ENCODE measurements around the gene SMIM21. TPM values are rescaled to one million over a fixed set of nuclear protein-coding genes. Genes with fewer than 3 reads are reported as not detected.

The SMIM21 gene
- total RNA-seq, 2 experiments from 2014 or later, result not detected

DNA sequence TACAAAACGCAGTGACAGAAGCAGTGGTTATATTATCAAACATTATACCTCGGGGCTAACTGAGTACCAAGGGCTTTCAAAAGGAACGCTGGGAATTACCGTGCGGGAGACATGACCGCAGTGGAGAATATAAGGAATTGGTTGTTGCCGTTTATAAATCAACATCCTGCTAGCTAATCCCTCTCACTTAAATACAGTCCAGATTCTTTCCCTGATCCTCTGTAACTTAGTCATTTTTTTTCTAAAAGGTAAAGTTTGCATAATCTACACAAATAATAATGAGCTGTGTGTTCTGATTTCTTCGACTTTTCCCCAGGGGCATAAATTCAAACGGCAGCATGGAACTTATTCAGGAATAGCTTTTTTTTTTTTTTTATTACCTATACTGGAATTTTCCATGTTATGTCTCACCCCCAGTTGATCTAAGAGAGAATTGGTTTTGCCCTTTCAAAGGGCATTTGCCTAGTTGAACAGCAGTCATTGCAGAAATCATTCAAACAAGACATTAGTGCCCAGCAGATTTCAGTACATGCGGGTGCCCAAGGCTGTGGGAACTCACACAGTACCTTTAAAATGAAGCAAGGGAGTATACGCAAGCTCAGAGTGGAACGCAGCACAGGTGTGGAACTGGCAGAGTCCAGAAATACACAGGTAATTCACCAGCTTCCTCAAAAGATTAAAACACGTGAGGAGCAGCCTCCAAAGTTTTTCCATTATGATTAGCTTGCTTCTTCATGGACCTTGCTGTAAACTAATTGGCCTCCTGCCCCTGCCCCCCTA, 63.9 kb downstream of the SMIM21 start:
- ChIA-PET POLR2A (no interaction called here), CTCF (no interaction called here)
- no peaks in the 10 kb centered on the region for H3K36me3 ChIP-seq (ENCODE audit: insufficient read depth, low read length)
- Mint-ChIP-seq H3K4me1 (ENCODE audit: low read depth) (no peaks in the 10 kb centered on the region), H3K36me3 (ENCODE audit: low read depth) (no peaks in the 10 kb centered on the region), H3K4me3 (no peak overlapping the region), H3K27me3 (peaks cover 8% of the 10 kb centered on the region), H3K27ac (no peak overlapping the region), H3K9me3 (no peaks in the 10 kb centered on the region)
- no peaks in the 10 kb centered on the region for H3K9me3 ChIP-seq (ENCODE audit: control insufficient read depth in 1 of 2, insufficient read depth in 1 of 2, low read length in 2 of 2)
- H3K27me3 ChIP-seq (ENCODE audit: control insufficient read depth in 1 of 2, insufficient read depth in 2 of 2, low read length in 2 of 2), result peaks cover 0 to 4% of the 10 kb centered on the region in 2 experiments
- ATAC-seq (ENCODE audit: poor library complexity) (no peak), DNase-seq (no peak)
- TF ChIP-seq, protein P1, sequence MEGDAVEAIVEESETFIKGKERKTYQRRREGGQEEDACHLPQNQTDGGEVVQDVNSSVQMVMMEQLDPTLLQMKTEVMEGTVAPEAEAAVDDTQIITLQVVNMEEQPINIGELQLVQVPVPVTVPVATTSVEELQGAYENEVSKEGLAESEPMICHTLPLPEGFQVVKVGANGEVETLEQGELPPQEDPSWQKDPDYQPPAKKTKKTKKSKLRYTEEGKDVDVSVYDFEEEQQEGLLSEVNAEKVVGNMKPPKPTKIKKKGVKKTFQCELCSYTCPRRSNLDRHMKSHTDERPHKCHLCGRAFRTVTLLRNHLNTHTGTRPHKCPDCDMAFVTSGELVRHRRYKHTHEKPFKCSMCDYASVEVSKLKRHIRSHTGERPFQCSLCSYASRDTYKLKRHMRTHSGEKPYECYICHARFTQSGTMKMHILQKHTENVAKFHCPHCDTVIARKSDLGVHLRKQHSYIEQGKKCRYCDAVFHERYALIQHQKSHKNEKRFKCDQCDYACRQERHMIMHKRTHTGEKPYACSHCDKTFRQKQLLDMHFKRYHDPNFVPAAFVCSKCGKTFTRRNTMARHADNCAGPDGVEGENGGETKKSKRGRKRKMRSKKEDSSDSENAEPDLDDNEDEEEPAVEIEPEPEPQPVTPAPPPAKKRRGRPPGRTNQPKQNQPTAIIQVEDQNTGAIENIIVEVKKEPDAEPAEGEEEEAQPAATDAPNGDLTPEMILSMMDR (IDR thresholded peaks at IDR 0.05), result no peak
- intact Hi-C loops (cut with DNase I, micrococcal nuclease), result loop anchor here (10.0 kb wide), 2 partner anchors 469 to 739 kb away; no protein-coding TSS in a partner anchor
- no peak overlapping the region for H3K4me3 ChIP-seq (ENCODE audit: low read length)
- H3K27ac ChIP-seq (ENCODE audit: low read depth in 1 of 2, low read length in 2 of 2), result no peak overlapping the region
- no peaks in the 10 kb centered on the region for H3K4me1 ChIP-seq (ENCODE audit: insufficient read depth, low read length)

DNA sequence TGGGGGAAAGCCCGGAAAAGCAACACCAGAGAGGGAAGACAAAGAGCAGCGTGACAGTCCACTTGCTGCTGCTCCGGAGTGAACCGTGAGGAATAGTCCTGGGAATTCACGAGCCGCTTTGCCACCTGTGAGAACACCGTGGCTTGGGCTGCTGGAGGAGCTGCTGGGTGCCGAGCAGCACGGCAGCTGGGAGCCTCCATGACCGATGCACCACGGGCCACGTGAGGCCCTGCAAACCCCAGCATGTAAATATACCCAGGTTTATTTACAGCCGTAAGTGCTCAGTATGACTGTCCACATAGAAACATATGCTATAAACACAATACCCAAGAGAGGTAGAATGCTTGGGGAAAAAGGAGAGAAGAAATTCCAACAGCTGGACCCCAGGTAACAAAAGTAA, 65.1 kb downstream of the SMIM21 start:
- Mint-ChIP-seq H3K36me3 (ENCODE audit: low read depth) (no peaks in the 10 kb centered on the region), H3K9me3 (peaks cover 2% of the 10 kb centered on the region), H3K4me1 (ENCODE audit: low read depth) (no peaks in the 10 kb centered on the region), H3K27me3 (peaks cover 8% of the 10 kb centered on the region), H3K27ac (no peak overlapping the region), H3K4me3 (no peak overlapping the region)
- POLR2A ChIA-PET, result no interaction called here
- Histone ChIP-seq H3K4me3 (ENCODE audit: low read length) (no peak overlapping the region), H3K27ac (ENCODE audit: low read depth in 1 of 2, low read length in 2 of 2) (no peak overlapping the region), H3K36me3 (ENCODE audit: insufficient read depth, low read length) (no peaks in the 10 kb centered on the region), H3K4me1 (ENCODE audit: insufficient read depth, low read length) (no peaks in the 10 kb centered on the region), H3K27me3 (ENCODE audit: control insufficient read depth in 1 of 2, insufficient read depth in 2 of 2, low read length in 2 of 2) (peaks cover 0 to 4% of the 10 kb centered on the region in 2 experiments), H3K9me3 (ENCODE audit: control insufficient read depth in 1 of 2, insufficient read depth in 1 of 2, low read length in 2 of 2) (no peaks in the 10 kb centered on the region)
- TF ChIP-seq, protein P1 (IDR thresholded peaks at IDR 0.05), result no peak
- intact Hi-C loops (cut with DNase I, micrococcal nuclease), result loop anchor here (10.0 kb wide), 2 partner anchors 468 to 738 kb away; no protein-coding TSS in a partner anchor
- no peak for DNase-seq
- no peak for ATAC-seq (ENCODE audit: poor library complexity)
- CTCF ChIA-PET, result no interaction called here

DNA sequence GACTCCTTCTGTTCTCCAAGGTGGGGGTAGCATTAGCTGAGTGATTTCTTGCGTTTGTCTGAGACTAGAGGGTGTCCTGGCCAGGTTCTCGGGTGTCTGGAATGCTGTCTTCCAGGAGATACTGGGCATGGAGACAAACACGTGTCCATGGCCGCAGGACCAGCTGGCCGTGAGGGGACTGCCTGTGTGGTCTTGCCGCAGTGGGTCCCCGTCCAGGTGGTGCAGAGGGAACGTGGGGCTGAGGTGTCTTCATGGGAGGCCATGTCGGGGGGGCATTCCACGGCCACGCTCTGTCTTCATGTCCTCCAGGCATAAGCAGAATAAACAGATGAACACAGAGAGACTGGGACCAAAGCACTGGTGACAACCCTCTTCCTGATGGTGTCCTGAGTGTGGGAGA, 66.6 kb downstream of the SMIM21 start:
- POLR2A ChIA-PET, result no interaction called here
- TF ChIP-seq, protein P1 (IDR thresholded peaks at IDR 0.05), result no peak
- no peak for ATAC-seq (ENCODE audit: poor library complexity)

More for the DNA sequence above, 66.6 kb downstream of the SMIM21 start:
- intact Hi-C loops (cut with DNase I, micrococcal nuclease), result loop anchor here (10.0 kb wide), 2 partner anchors 466 to 736 kb away; no protein-coding TSS in a partner anchor
- Mint-ChIP-seq H3K4me3 (no peak overlapping the region), H3K9me3 (peaks cover 5% of the 10 kb centered on the region), H3K27ac (no peak overlapping the region), H3K4me1 (ENCODE audit: low read depth) (no peaks in the 10 kb centered on the region), H3K36me3 (ENCODE audit: low read depth) (no peaks in the 10 kb centered on the region), H3K27me3 (peaks cover 8% of the 10 kb centered on the region)
- no peak overlapping the region for H3K4me3 ChIP-seq (ENCODE audit: low read length)
- H3K4me1 ChIP-seq (ENCODE audit: insufficient read depth, low read length), result no peaks in the 10 kb centered on the region
- CTCF ChIA-PET, result no interaction called here
- DNase-seq, result no peak
- no peaks in the 10 kb centered on the region for H3K9me3 ChIP-seq (ENCODE audit: control insufficient read depth in 1 of 2, insufficient read depth in 1 of 2, low read length in 2 of 2)
- H3K36me3 ChIP-seq (ENCODE audit: insufficient read depth, low read length), result no peaks in the 10 kb centered on the region
- H3K27ac ChIP-seq (ENCODE audit: low read depth in 1 of 2, low read length in 2 of 2), result no peak overlapping the region
- H3K27me3 ChIP-seq (ENCODE audit: control insufficient read depth in 1 of 2, insufficient read depth in 2 of 2, low read length in 2 of 2), result peaks cover 0 to 4% of the 10 kb centered on the region in 2 experiments

Data from CD4-positive, alpha-beta T cell (primary cell).